NCI-H226 (cell line): ENCODE data around the gene GSTK1.
"Not testable (repeated sequence)": the region's sequence is repeated elsewhere in the genome, so short reads cannot be mapped to it uniquely, and the experiment has no call there.

Experiments used
- DNase-seq: peaks from one replicate; pipeline ENCODE4 v3.0.0-alpha.2; 2015

The GSTK1 gene

GRCh38 chr7:143239813-143240212 lies 23.4 kb upstream of the GSTK1 start:
- no peak for DNase-seq

DNA sequence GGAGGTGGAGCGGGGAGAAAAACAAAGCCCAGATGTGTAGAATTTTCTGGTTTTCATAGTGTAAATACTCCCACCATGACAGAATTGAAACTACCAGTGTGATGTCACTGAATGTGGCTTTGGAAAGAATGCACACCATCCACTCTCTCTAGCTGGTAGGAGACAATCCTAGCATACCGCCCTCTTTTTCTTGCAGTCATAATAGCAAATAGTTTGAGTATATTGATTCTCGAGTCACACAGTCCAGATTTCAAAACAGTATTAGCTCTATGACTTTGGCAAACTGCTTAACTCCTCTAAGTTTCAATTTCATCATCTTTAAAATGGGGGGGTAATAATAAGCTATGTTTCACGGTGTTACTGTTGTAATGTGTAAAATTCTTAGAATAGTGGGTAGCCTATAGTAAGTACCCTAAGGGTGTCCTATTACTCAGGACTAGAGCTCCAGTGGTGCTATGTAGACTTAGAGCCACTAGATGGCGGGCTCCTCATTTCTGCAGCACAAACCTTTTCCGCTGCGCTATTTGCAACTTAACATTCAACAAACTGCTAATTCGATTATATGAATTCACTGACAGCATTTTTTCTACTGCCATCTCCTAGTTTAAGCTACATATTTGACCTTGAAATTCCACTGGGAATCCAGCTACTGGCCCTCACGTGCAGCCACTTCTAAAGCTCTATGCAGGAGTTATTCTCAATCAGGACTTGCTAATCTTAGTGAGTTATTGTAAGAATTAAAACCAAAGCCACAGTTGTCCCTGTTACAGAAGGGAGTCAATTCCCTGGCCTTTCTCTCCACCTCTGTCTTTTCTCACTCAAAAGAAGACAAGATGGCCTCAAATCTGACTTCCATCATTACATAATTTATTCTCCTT lies 22.7 kb upstream of the GSTK1 start:
- DNase-seq: peak; percentile 61

DNA sequence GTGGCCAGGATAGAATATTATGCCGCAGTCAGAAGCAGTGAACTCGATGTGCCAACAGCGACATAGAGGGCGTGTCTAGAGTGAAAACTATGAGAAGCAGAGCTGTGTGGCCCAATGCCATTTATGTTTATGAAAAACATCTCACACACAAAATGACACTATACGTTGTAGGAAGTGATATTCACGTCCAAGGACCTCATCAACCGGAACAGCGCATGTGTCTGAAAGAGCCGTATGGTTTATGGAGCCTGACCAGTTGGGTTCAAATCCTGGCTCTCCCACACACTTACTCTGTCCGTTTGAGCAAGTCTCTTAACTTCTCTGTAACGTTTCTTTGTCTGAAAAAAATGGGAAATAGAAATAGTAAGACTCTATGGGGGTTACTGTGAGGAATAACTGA lies 20.9 kb upstream of the GSTK1 start:
- DNase-seq: no peak

DNA sequence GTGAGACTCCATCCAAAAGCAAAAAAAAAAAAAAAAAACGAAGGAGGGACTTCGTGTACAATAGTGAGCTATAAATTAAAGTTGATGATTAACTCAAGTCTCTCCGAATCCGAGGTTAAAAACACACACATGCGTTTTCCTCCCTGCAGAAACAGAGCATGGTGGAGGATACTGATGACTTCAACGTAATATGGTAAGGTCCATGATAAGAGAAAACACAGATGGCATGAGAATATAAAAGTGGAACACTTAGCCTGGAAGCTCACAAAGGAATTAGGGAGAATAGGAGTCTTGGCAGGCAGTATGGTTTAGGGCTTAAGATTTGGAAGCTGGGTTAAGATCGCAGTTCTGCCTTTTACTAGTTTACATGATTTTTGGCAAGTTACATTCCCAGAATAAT lies 20.1 kb upstream of the GSTK1 start:
- DNase-seq: no peak

GRCh38 chr7:143243614-143244013 lies 19.6 kb upstream of the GSTK1 start:
- DNase-seq: no peak

- DNase-seq: no peak
These were observed 18.9 kb upstream of the GSTK1 start for GRCh38 chr7:143244321-143244720.

DNA sequence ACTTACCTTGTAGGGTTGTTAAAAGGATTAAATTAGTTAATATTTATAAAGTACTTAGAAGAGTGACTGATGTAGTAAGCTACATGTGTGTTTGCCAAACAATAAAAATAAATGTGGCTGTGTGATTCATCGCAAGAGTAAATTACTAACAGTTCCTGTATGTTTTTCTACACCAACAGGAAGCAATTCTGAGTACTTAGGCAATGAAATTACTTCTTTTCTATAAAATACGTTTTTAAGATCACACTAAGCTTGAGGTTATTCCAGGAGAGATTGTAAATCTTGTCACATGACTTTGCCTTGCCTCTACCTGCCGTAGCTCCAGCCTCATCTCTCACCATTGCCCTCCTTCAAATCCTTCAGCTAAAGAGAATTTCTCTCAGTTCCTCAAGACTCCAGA lies 18.1 kb upstream of the GSTK1 start:
- no peak for DNase-seq

GRCh38 chr7:143247372-143247771 lies 15.9 kb upstream of the GSTK1 start:
- no peak for DNase-seq

DNA sequence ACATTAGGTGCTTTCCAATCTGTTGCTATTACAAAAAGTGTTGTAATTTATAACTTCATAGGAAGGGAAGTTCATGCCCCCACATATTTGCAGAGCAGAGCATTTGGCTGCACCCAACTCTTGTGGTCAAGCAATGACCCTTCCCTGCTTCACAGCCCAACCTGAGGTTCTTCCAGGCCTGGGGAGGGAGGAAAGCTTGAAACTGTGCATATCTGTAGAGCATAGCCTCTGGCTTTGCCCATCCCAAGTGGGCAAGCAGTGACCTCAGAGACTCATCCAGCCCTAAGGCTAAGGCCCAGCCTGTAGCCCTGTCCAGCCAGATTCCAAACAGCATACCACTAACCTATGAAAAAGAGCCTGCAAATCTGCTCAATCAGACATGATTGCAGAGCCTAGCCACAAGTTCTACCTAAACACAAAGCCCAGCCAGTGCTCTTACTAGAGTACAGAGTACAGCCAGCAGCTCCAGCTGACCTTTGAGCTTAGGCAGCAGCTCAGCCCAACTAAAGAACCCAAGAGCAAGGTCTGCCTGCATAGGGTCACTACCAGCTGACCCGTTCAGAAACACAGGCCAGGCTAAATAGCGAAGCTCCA lies 14.4 kb upstream of the GSTK1 start:
- DNase-seq: peak; percentile 98

- DNase-seq: no peak
These were observed 13.0 kb upstream of the GSTK1 start for GRCh38 chr7:143250199-143250598.

GRCh38 chr7:143250822-143251221 lies 12.4 kb upstream of the GSTK1 start:
- DNase-seq: no peak

- DNase-seq: no peak
These were observed 11.2 kb upstream of the GSTK1 start for GRCh38 chr7:143252006-143252405.

GRCh38 chr7:143255564-143255963 lies 7.7 kb upstream of the GSTK1 start:
- peak; percentile 28 for DNase-seq

DNA sequence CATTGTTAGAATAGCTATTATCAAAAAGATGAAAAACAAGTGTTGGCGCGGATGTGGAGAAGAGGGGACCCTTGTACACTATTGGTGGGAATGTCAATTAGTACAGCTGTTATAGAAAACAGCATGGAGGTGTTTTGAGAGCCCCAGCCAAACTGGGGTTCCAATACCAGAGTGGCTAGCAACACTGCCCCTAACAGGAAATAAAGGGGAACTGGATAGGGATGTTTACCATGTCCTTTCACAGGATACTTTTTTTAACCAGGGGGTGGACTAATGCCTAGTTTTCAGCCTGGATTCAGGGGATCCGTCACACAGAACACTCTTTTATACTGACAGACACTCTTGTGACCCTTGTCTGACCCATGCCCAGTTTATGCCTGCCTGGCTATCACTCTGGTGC lies 6.9 kb upstream of the GSTK1 start:
- no peak for DNase-seq

DNA sequence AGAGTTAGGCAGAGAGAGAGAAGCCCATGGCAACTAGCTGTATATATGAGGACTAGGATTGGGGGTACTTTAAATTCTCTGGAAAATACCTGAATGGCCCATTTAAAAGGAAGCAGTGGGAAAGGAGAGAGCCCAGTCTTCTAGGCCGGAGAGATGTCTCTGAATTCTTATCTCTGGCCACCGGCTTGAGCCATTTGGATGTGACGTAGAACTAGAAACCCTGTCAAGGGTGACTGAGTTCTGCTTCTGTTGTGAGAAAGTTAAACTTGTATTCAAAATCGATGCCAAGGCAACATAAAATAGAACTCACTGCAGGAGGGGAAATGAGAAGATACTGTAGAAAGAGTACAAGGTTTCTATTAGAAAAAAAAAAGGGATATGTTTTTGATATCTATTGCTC lies 6.3 kb upstream of the GSTK1 start:
- DNase-seq: no peak

DNA sequence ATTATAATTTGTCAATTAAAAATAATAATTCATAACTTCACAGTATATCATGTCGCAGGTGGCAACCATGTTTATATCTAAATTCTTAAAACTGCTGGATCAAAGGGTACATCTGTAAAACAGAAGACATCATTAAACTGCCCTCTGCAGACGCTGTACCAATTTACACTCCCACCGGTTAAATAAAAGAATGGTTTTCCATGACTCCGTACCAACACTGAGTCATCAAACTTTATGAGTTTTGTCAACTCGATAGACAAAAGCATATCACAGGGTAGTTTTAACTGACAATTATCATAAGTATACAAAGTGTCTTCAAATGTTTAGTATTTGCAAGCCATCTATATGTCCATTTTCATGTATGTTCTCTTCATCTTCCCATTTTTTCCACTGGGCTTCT lies 5.7 kb upstream of the GSTK1 start:
- no peak for DNase-seq

GRCh38 chr7:143258831-143259230 lies 4.4 kb upstream of the GSTK1 start:
- no peak for DNase-seq

GRCh38 chr7:143259765-143260164 lies 3.5 kb upstream of the GSTK1 start:
- DNase-seq: no peak

- DNase-seq: no peak
These were observed 1.3 kb upstream of the GSTK1 start for GRCh38 chr7:143261901-143262300.

- DNase-seq: not testable (repeated sequence)
These were observed 941 bp downstream of the GSTK1 start for GRCh38 chr7:143264196-143264568.

- DNase-seq: no peak
These were observed 1.9 kb downstream of the GSTK1 start for GRCh38 chr7:143265017-143265693.

DNA sequence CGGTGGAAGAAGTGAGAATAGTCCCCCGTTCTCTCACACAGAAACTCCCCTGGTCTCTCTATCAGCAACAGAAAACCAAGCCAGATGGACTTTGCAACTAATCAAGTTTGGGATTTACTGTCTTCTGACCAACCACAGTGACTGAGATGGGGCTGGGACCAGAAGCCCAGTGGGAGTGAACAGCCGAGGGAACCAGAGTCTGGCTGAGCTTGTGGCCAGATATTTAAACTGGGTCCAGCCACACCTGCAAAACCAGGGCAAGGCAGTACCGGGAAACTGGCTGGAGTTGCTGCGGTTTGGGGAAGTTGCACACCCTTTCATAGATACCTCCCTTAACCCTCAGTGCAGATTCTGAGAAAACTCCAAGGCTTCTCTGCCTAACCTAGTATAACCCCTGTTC lies 6.0 kb downstream of the GSTK1 start:
- DNase-seq: no peak

GRCh38 chr7:143271240-143271639 lies 8.0 kb downstream of the GSTK1 start:
- DNase-seq: no peak

DNA sequence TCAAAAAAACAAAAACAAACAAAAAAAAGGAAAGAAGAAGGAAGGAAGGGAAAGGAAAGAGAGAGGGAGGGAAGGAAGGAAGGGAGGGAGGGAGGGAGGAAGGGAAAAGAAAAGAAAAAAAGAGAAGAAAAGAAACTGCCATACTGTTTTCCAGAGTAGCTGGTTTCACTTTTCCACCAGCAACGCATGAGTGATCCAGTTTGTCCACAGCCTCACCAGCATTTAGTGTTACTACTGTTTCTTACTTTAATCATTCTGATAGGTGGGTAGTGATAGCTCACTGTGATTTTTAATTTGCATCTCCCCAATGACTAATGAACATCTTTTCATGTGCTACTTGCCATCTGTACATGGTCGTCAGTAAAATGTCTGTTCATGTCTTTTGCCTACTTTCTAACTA lies 9.6 kb downstream of the GSTK1 start:
- DNase-seq: no peak
